DMS79 (cell line): ENCODE measurements around the gene PARD3B.
A peak's percentile ranks its signal among the peaks of the same experiment; 100 is the strongest.

Experiments used
- DNase-seq: peaks from one replicate; lab custom pipeline; 2025; lab: John Stamatoyannopoulos, UW

The PARD3B gene

GRCh38 chr2:205352094-205352493, 806.8 kb downstream of the PARD3B start:
- no peak for DNase-seq

DNA sequence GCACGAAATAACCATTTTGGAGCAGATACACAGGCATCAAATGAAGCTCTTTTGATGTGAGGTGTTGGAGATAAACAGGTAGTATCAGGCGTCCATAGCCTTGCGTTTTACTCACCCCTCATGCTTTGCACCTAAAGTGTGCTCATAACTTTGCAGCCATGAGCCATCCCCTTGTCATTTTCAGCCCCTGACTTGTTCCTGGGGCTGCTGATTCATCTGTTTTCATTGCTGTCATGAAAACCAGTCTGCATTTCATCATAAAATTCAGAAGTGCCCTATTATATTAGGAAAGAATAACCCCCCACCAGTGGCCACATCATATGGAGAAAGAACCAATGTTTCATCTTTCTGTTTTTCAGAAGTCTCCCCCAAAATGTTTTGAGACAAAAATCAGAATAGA, 807.3 kb downstream of the PARD3B start:
- DNase-seq: no peak

- DNase-seq: no peak
These were observed 812.5 kb downstream of the PARD3B start for GRCh38 chr2:205357732-205358131.

DNA sequence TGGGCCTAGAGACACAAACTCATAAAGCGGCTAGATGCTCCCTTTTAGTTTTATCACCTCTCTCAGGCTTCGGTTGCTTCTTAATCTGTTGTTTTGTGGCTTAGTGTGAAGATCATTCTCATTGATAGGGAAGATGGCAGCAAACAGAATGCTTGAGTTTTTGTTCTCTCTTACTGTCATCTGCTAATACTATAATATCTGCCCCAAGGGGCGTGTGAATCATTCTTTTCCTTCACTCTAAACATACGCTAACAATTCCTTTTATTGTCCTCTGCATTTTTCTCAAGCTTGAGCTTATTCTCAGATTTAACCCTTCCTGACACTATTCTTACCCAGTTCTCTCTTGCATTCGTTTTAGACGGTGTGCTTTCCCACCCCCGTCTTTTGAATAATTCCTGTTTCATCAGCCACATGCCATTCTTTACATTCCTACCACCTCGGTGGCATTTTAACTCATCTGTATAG, 813.1 kb downstream of the PARD3B start:
- DNase-seq: no peak

DNA sequence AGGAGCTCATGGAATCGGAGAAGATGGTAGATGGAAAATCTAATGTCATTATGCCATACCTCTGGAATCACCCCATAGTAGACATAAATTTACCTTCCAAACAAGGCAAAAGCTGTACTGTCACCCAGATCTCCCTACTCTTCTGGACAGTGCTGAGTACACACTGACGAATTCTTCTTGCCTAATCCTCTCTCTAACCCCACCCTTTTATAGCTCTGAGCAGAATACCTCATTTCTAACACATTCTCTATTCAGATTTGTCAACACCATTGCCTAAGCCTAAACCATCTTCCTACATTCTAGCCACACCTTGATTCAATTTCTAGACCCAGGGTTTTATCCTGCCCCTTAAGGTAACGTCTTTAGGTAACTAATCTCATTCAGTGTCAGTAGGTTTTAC, 816.0 kb downstream of the PARD3B start:
- no peak for DNase-seq

DNA sequence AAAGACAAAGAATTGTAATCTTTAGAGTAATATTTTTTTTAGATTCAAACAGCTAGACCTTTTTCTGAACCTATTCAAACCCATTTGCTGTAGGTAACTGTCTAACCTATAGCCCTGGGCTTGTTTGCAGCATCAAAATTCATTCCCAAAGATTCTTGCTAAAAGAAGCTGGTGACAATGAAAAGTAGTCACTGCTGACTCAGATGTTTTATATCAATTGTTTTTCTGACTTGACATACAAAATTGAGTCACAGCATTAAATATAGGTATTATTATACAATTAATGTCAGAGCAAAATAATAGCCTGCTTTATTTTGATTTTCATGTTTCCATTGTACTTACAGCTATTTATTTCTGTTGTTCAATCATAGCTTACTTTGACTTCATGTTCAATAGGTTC, 816.7 kb downstream of the PARD3B start:
- no peak for DNase-seq

DNA sequence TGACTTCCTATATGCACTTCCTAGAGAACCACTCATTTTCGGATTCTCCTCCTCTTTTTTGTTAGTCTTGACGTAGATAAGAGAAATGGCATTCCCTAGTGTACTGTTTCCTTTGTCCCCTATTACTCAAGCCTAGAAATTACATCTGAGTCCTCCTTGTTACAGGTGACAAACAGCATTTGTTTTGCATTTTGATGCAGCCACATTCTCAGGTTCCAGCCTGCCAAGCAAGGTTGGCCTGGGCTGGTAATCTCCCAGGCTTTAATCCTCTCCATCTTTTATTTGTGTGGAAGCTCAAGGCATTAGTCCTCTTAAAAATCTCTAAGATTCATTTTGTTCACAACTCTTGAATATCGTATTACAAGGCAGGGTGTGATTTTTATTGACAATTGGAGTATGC, 819.0 kb downstream of the PARD3B start:
- peak; percentile 93 for DNase-seq

GRCh38 chr2:205366336-205367060, 821.2 kb downstream of the PARD3B start:
- no peak for DNase-seq

DNA sequence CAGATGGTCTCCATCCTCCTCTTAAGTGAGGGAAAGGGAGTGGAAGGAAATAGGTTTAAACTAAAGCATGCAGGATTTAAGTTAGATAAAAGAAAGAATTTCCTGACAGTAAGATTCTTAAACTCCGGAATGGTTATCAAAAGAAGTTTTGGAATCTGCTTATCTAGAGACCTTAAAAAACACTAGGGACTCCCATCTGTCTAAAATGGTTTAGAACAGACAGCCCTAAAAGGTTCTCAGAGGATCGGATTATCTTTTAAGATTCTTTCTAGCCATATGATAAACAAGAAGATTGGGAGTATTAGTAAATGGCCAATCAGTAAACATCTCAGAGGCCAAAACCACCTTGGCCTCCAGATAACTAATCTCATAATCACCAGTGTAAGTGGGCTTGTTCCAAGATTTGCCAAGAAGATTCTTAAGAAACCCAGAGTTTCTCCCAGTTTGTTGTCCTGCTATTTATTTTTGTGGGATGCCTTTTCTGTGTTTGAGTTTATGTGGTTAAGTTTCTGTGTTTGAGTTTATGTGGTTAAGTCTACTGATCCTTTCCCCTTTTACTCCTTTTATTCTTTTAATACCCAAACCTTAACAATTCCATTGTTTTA, 822.2 kb downstream of the PARD3B start:
- no peak for DNase-seq

DNA sequence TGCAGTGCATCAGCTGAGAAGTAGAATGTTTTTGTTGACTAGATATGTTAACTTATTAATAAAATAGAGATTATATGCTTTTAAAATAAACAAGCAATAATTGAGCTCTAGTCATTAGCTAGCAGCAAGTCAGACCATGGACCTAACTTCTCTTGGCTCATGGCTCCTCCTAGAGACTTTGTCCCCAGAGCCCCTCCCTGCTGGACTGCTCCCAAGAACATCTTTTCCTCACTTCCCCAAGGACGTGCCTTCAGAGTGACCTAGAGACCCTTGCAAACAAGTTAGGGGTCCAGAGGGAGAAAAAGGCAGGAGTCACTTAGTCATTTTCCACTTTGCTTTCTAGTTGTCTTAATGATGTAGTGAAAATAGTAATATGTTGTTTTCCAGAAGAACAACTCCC, 824.5 kb downstream of the PARD3B start:
- DNase-seq: no peak

GRCh38 chr2:205370726-205371125, 825.5 kb downstream of the PARD3B start:
- no peak for DNase-seq

GRCh38 chr2:205372141-205372540, 826.9 kb downstream of the PARD3B start:
- DNase-seq: no peak

DNA sequence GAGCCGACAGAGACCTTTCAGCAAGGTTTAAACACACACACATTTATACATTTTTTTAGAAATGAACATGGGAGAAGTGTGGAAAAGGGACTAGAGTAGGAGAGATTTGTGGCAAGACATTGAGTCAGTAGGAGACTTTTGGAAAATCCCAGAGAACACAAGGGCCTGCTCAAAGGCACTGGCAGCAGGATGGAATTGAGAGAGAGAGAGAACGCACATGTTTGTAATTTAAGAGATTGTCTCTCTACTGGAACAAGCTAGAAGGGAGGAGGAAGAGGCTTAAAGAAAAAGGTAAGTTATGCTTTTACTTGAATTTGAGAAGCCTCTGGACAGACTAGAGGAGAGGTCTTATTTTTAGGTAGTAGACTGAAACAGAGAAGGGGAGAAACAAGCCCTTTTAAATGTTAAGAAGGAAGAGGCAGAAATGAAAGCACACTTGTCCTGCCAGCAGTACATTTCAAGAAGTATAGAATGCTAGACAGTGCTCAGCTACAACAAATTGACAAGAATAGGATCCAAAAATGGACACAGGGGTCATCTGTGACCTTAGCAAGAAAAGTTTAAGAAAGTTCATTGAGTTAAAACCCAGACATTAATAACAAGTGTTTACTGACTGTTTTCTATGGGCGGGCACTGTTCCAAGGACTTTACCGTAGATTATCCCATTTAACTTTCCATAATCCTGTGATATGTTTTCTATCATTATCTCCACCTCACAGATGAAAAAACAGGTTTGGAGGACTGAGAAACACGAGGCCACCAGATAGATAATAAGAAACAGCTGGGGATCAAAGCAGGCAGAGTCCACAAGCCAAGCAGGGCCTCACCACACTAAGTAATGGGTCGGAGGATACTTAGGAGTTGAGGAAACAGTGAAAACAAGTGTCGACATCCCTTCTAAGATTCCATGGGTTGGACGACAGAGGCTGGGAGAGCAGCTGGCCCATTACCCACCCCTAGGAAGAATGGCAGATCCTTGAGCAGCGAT, 830.5 kb downstream of the PARD3B start:
- DNase-seq: no peak

DNA sequence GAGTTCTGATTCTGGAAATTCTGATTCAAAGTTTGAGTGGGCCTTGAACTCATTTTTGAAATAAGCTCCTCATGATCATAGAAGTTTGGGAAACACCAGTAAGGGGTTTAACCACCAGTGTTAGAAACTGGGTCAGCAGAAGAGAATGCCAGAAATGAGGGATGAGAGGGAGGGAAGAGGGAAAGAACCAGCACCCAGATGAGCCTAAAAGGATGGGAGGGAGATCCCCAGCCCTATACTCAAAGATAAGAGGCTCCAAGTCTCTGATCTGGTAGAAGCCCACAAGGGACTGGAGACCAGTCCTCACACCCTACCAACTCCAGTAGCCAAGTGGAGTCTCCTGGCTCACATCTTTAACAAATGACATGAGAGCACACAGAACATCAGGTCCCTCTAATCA, 832.0 kb downstream of the PARD3B start:
- no peak for DNase-seq

DNA sequence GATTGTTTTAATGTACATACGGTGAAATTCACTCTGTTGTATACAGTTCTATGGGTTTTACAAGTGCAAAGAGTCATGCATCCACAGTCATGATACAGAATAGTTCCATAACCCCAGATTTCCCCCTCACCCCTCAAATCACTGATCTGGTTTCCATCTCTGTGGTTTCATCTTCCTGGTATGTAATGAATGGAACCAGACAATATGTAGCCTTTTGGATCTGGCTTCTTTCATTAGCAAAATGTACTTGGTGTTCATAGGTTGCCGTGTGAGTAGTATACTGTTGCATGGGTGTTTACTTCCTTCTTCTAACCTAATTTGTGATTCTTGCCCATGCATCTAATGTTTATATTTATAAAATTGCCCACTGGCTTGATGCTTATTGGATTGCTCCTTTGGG, 838.3 kb downstream of the PARD3B start:
- DNase-seq: no peak

GRCh38 chr2:205386109-205386508, 840.8 kb downstream of the PARD3B start:
- no peak for DNase-seq

DNA sequence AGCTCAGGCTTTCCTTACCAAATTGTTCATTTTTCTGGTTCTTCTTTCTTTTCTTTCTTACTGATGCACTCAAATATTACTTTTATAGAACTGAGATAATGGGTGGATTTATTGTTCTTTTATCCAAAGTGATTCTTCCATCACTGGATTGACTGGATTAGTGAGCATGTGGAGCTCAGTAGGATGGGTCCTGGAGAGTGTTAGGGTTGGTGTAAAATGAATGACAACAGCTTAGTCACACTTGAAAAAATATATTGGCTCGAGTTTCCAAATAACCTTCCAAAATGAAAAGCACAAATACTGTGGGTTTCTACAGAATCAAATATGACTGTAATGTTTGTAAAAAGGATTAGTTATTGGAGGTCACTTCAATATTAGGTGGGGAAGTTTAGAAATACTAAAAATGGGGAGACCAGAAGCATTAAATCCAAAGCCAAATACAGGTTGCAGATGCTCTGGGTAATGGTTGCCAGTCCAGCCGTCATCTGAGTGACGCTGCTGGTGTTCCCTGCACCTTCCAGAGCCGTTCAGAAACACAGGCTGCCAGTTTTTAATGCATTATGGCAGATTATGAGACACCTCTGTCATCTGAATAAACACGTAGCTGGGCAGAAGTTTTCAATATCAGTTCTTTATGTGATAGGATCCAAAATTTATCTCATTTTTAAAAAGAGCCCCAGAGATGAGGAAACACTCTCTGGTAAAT, 842.2 kb downstream of the PARD3B start:
- DNase-seq: no peak

- DNase-seq: no peak
These were observed 845.6 kb downstream of the PARD3B start for GRCh38 chr2:205390866-205391265.

- peak; percentile 81 for DNase-seq
These were observed 856.2 kb downstream of the PARD3B start for GRCh38 chr2:205401511-205401910.

DNA sequence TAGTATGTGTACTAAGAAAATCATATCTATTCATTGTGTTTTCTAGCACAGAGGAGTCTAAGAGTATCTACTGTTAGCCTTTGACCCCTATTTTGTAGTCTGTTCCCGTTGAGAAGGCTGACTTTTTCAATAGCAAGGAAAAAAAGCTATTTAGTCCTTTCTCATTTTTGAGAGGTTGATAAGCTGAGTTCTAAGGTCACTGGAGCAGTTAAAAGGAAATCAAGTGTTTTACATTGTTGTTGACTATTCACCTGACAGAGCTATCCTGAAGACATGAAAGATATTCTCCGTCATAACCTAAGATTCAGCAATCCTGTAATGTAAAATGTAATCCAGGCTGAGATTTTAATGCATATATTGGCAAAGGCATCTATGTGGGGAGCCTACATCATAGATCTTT, 856.7 kb downstream of the PARD3B start:
- DNase-seq: peak; percentile 19

DNA sequence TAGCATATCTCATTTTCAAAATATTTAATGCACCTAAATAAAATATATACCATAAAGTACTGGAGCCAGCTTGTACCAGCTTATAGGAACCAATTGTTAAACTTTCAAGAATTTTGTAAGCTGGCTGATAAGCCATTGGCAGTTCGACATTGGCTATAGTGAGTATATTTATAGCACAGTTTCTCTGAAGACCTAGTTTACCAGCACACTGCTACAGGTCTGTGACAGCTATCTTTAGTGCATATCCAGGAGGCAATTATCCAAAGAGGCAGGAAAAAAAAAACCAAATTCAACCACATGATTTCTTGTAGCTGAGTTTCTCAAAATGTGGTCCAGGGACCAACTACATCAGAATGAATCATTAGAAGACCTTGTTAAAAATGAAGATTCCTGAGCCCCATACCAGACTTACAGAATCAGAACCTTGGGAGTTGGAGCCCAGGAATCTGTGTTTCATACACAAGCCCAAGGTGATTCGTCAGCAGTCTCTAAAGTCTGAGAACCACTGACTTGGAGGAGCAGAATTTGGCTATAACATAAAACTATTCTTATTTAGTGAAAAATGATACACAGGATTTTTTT, 858.1 kb downstream of the PARD3B start:
- no peak for DNase-seq

GRCh38 chr2:205405194-205405593, 859.9 kb downstream of the PARD3B start:
- DNase-seq: no peak
